HG03342 (cell line): Measurements from ENCODE around the gene ACADM.
"Not testable (repeated sequence)": the region's sequence is repeated elsewhere in the genome, so short reads cannot be mapped to it uniquely, and the experiment has no call there.

ENCODE experiments used
- ATAC-seq: cut with Tn5 transposase; IDR thresholded peaks from one replicate; pipeline ENCODE4 v1.9.1; 2021; ENCODE audit warnings: mild to moderate bottlenecking, moderate library complexity; ENCODE audit not compliant: unreplicated experiment

ACADM gene

DNA sequence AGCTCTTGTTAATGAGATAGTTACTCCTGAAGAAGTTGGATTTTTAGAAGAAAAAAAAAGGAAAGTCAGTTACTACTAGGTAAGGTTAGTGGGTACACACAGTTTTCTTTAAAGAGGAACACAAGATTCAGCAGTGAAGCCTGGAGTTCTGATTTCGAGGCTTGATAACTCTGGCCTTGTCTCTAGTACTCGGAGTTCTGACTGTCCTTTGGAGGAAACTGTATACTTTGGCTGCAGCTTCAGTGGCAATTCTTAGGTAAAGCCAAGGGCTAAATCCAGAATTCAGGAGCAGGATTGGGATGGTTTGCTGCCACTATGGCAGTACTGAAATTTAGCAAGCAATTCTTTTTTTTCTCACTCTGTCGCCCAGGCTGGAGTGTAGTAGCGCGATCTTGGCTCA is 9.2 kb downstream of the ACADM start:
- ATAC-seq: no peak

- ATAC-seq: no peak
Measured at GRCh38 chr1:75736016-75736415, 11.5 kb downstream of the ACADM start.

- no peak for ATAC-seq
Measured at GRCh38 chr1:75742047-75742625, 17.6 kb downstream of the ACADM start.

DNA sequence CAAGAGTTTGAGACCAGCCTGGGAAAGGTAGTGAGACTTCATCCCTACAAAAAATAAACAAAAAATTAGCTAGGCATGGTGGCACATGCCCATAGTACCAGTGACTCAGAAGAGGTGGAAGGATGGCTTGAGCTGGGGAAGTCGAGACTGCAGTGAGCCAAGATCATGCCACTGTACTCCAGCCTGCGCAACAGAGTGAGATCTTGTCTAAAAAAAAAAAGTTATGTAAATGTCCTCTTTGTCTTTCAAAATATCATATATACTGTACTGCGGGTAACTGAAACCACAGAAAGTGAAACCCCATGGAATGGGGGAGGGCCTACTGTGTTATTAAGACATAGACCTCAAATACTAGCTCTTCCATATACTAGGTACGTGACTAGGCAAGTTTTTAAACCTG is 20.8 kb downstream of the ACADM start:
- ATAC-seq: peak; percentile 82

- ATAC-seq: not testable (repeated sequence)
Measured at GRCh38 chr1:75757210-75757609, 32.7 kb downstream of the ACADM start.

GRCh38 chr1:75758543-75758942 is 34.0 kb downstream of the ACADM start:
- not testable (repeated sequence) for ATAC-seq

- ATAC-seq: no peak
Measured at GRCh38 chr1:75764057-75764655, 39.6 kb downstream of the ACADM start.

DNA sequence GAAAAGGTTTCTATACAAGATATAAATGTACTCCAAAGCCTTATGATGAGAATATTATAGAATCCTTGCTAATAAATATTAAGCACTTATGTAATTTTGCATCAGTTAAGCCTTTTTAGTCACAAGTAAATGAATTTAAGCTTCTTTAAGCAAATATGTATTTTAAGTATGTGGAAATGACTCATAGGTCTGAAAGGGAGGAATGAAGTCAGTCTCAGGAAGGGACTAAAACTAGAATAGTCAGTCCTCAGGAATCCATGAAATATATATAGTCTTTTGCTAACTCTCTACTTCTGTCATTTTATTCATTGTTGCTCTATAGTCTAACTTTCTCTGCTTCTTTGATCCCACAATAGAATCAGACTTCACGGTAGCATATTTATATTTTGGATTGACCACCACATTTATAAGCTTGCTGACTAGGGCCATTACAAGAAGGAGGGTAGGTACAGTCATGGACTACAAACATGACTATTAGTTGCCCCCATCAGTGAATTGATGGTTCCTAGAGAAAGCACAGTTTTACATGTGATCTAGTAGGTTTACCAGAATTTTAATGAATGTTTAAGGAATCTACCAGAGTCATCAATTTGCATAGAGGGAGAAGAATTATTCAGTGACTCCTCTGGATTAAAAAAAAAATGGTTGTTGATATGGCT is 41.3 kb downstream of the ACADM start:
- no peak for ATAC-seq

DNA sequence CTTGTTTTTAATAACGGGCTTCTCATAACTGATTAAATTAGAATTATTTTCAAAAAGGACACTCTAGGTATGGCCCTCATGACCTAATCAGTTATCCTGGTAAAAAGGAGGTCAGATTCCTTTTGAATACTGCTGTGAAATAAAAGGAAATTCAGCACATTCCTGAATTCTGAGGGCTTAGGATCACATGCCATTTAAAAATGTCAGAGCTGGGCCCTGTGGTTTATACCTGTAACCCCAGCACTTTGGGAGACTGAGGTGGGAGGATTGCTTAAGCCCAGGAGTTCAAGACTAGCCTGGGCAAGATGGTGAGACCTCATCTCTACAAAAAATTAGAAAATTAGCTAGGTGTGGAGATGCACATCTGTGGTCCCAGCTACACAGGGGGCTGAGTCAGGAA is 43.5 kb downstream of the ACADM start:
- no peak for ATAC-seq

GRCh38 chr1:75770761-75771160 is 46.3 kb downstream of the ACADM start:
- no peak for ATAC-seq

- ATAC-seq: no peak
Measured at GRCh38 chr1:75771978-75772377, 47.5 kb downstream of the ACADM start.

DNA sequence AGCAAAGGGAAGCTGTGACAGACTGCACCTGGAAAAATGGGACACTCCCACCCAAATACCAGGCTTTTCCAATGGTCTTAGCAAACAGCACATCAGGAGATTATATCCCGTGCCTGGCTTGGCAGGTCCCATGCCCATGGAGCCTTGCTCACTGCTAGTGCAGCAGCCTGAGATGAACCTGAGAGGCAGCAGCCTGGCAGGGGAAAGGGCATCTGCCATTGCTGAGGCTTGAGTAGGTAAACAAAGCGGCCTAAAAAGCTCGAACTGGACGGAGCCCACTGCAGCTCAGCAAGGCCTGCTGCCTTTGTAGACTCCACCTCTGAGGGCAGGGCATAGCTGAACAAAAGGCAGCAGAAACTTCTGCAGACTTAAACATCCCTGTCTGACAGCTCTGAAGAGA is 53.3 kb downstream of the ACADM start:
- ATAC-seq: not testable (repeated sequence)

- ATAC-seq: not testable (repeated sequence)
Measured at GRCh38 chr1:75778694-75779093, 54.2 kb downstream of the ACADM start.

GRCh38 chr1:75780183-75780582 is 55.7 kb downstream of the ACADM start:
- ATAC-seq: not testable (repeated sequence)

- ATAC-seq: not testable (repeated sequence)
Measured at GRCh38 chr1:75783920-75784319, 59.4 kb downstream of the ACADM start.

DNA sequence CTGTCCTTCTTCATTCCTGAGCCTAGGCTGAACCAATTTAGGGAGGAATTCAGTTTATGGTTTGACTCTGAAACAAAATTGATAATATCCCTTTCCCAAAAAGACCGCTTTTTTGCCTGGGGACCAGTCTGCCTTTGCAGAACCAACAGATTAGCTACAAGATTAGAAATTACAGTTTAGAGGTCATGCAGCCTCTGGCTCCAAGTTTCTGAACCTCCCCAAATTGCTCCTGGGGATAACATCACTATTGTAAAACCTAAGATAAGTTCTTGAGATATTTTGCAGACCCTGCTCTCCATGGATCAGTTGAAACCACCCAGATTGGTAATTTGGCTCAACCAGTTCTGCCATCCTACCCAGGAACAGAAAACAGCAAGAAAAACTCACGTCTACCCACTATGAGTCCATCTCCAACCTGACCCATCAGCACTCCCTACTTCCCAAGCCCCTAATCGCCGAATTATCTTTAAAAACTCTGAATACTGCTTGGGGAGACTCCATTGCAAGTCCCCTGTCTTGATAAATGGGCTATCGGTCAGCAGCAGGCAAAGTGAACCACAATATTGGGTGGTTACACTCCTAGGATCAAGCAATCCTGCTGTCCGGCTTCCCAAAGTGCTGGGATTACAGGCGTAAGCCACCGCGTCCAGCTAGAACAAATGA is 60.9 kb downstream of the ACADM start:
- ATAC-seq: peak; percentile 10

DNA sequence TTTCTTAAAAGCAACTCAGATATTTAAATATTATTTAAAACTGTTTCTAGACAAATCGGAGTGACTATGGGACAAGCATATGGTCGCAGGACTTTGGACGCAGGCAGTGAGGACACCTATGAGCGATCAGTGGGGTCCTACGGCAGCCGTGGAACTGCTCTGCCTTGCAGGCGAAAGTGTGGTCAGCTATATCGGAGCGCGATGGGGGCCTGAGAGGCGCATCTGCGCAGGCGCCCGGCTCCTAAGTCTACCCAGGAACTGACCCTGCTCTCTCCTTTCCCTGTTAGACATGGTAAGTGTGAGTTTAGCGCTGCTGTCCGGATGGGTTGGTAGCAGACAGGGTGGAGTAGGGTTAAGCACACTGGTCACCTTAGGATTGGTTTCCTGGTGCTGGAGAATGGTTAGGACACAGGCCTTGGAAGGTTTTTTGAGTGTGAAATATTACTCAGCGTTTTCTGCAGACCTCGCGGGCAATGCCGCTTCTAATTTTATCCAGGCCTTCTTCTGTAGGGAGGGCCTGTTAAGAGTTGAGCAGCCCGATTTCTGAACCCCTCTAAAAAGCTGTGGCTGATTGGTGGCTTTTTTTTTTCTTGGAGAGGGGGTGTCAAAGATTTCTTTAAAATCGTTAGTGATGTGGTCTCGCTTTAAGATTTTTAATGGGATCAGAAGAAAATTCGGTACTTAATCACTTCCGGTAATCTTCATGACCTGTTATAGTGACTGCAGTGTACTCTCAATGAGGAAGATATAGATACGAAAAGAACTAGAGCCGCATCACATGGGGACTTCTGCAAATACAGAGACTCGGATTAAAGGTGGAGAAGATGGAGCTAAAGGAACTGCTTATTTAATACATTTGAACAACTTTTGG is 61.7 kb downstream of the ACADM start, which contains the start of gene RABGGTB:
TSS of gene RABGGTB (plus strand) at position 274 of the 871 bp plus-strand sequence. CDS start at position 290, 16 bp downstream.
- peak; percentile 74 for ATAC-seq

DNA sequence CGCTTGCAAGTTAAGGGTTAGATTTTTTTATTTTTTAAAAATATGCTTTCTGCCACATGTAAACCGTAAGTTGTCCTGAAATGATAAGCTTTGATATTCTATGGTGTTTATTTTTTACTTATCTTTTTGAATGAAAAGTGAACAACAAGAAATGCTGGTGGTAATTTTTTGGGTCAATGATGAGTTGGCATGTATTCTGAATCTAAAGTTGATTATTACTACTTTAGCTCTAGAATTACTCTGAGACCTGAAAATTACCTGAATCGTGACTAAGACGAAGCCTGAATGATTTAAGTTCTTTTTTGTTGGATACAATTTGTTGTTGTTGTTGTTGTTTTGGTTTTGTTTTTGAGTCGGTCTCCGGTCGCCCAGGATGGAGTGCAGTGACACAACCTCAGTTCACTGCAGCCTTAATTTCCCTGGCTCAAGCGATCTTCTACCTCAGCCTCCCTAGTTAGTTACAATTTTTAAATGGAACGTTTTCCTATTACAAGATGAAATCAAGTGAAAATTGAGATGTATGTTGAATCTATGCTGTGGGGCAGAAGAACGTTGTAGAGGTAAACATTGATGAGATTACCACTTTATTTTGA is 62.5 kb downstream of the ACADM start:
- no peak for ATAC-seq

GRCh38 chr1:75787524-75787923 is 63.0 kb downstream of the ACADM start:
- no peak for ATAC-seq

DNA sequence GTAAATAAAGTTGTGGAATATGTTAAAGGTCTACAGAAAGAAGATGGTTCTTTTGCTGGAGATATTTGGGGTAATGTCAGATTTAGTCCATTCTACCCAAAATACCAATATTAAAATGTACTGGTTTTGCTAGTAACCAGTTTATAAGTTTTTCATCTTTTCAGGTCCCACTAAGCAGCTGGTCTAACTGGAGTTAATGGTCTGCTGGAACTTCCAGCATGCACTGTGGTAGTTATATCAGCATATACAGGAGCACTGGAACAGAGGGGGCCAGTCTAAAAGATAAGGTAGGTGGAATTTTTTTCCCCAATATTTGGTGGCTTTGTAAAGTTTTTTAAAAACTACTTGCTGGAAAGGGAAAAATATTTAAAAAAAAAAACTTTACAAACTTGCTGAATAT is 65.5 kb downstream of the ACADM start:
- no peak for ATAC-seq
